DOHH2 (cell line): ENCODE measurements around the gene FAM171A1.

Experiments used
- CTCF ChIP-seq: fragments of 200-600 bp; sonication (generic); IDR thresholded peaks from one replicate; pipeline ENCODE4 v1.5.1; 2014; ENCODE audit warnings: antibody characterized with exemption, mild to moderate bottlenecking, low read depth, low read length; ENCODE audit not compliant: poor library complexity, severe bottlenecking
- EZH2phosphoT487 ChIP-seq: fragments of 200-600 bp; sonication (generic); IDR thresholded peaks from 2 replicates; pipeline ENCODE4 v1.6.1; 2017; ENCODE audit warnings: borderline replicate concordance, mild to moderate bottlenecking, antibody characterized with exemption, low read length, moderate library complexity, mixed read lengths

- TF ChIP-seq CTCF (no peak), EZH2phosphoT487 (no peak)
These were observed 198.7 kb downstream of the FAM171A1 start for GRCh38 chr10:15172306-15172840.
